ENCODE results near the gene SNX25.

GRCh38 chr4:185222598-185222997 is 13.2 kb downstream of the SNX25 start:
- TF ChIP-seq CTCF (IDR thresholded peaks at IDR 0.05) = no peak
- no peak for TF ChIP-seq TCF7L2 (IDR thresholded peaks at IDR 0.05; ENCODE audit: low read depth, low read length)
- no peak for TF ChIP-seq POLR2AphosphoS5 (IDR thresholded peaks at IDR 0.05; ENCODE audit: low read depth, low read length)
- TF ChIP-seq REST (IDR thresholded peaks at IDR 0.05; ENCODE audit: insufficient read depth in 1 of 2, low read depth in 2 of 2, low read length in 1 of 2) = no peak
